GM21825 (cell line): Measurements from ENCODE around the gene FAM118A.
"Not testable (repeated sequence)": the region's sequence is repeated elsewhere in the genome, so short reads cannot be mapped to it uniquely, and the experiment has no call there.

Experiments
- ATAC-seq: cut with Tn5 transposase; IDR thresholded peaks from one replicate; pipeline ENCODE4 v1.9.1; 2021; ENCODE audit warnings: mild to moderate bottlenecking, moderate library complexity; ENCODE audit not compliant: unreplicated experiment

Gene FAM118A

DNA sequence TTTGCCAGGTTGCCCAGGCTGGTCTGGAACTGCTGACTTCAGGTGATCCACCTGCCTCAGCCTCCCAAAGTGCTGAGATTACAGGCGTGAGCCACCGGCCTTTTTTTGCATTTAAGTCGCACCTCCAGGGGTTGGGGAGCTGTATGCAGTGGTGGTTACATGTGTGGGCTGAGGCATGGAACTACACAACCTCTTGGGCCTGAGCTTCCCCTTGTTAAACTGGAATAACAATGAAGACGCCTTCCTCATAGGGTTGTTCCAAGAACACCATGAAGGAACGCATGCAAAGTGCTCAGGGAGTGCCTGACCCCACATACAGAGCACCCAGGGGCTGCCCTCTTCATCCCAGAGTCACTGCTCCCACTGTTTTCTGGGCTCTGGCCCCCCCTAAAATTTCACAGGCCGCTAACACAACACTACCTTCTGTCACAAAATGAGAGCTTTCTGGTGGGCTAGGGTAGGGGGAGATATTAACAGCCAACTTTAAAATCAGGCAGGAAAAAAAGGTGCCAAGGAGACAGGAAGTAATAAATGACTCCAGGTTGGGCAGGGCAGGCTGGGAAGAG is 1.3 kb upstream of the FAM118A start:
- ATAC-seq: no peak

DNA sequence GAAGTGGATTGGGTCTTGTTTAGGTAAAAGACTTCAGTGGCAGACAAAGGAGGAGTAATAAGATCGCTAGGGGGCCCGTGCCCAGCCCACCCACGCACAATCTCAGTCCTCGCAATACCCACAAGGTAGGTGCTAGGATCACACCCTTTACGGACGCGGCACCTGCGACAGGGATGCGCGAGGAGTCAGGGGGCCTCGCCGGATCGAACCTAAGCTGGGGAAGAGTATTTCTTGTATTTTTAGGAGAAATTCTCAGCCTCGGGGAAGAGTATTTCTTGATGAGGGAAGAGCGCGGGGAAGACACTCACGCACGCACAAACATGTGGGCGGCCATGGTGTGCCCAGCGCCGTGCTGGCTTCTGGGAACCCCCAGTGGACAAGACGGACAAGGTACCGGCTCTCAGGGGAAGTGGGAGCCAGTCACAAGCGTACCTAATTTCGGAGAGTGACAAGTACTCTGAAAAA is 745 bp upstream of the FAM118A start:
- no peak for ATAC-seq

DNA sequence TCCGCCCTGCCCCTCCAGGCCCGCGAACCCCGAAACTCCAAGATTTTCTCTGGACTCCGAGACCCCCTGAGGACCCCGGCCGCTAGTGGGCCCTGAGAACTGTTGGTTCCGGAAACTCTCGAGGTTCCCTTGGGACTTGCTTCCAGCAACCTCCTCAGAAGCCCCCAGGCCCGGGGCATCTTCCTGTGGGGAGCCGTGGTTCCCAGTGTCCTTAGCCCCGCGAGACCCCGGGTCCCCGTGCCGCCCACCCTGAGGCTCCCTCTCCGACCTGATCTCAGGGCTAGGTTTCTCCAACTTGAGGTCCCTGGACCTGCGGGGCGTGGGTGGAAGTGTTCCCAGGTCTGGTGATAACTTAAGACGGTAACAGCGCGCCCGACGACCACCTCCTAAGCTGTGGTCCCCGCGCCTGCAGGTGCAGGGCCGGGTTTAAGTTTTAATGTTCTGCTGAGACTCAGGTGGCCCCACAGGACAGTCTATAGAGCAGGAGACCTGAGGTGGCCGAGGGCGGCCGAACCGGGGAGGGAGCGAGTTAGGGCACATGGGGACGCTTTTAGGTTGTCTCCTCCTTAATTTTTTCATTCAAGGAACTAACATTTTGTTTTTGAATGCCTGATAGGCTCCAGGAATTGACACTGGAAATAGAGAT is 720 bp downstream of the FAM118A start:
- peak; percentile 1 for ATAC-seq

DNA sequence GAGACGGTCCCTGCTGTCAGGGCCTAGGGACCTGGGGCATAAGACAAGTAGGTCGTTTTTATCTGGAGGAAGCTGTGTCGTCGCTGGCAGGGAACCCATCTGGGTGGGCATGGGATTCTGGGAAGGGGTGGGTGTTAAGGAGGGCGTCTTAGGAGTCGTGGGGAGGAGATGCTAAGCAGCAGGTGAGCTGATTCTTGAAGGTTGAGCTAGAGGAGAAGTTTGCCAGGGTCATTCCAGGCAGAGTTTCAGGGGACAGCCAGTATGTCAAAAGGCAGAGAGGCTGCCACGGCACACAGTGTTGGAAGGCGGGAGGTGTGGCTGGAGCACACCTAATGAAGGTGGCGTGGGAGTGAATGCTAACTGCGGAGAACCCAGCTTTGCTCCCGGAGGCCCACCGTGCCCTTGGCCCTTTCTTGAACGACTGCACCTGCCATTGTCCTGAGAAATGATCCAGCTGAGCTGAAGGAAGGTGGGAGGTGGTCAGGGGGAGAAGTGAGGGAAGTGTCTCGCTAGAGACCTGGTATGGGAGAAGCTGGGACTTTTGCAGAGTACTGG is 1.3 kb downstream of the FAM118A start:
- ATAC-seq: no peak

DNA sequence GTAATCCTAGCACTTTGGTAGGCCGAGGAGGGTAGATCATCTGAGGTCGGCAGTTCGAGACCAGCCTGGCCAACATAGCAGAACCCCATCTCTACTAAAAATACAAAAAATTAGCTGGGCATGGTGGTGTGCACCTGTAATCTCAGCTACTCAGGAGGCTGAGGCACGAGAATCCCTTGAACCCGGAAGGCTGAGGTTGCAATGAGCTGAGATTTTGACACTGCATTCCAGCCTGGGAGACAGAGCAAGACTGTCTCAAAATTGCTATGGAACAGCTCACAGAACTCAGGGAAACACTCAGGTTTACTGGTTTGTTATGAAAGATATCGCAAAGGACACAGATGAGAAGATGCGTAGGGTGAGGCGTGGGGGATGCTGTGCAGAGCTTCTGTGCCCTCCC is 2.7 kb downstream of the FAM118A start:
- no peak for ATAC-seq

DNA sequence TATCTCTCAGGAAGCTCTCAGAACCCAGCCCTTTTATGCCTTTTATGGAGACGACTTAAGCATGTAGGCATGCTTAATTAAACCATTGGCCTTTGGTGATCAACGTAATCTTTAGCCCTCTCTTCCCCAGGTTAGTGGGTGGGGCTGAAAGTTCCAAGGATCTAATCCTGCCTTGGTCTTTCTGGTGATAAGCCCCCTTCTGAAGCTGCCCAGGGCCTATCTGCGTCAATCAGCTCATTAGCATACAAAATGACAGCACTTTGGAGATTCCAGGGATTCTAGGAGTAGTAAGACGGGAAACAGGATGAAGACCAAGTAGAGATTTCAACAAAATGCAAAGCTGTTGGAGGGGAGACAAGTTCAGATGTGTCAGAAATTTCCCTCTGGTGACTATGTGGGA is 3.1 kb downstream of the FAM118A start:
- ATAC-seq: no peak

DNA sequence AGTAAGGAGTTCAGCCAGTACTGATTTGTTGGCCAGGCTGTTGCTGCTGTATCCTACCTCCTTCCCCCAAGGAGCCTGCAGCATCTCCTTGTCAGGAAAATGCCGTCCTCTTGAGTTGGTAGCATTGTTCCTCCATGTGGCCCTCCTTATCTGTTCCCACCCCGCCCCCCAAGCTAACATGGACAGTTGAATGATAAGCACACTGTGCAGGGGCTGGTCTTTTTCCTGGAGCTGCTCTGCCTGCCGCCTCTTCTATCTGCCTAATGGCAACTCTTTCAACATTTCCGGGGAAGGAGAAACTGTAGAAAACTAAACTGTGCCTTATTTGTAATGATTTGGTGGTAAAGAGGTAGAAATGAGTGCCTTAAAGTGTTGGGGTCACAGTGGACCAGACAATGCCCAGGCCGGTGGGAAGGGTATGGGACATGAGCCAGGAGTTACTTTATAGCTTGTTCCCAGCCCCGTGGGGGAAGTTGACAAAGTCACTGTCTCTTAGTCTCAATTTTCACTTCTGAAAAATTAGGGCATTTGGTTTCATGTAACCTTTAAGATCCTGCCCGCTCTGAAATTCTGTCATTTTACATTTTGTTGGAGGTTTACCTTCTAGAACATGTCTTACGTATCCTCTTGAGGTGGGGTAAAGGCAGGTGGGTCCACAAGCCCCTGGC is 4.5 kb downstream of the FAM118A start:
- no peak for ATAC-seq

DNA sequence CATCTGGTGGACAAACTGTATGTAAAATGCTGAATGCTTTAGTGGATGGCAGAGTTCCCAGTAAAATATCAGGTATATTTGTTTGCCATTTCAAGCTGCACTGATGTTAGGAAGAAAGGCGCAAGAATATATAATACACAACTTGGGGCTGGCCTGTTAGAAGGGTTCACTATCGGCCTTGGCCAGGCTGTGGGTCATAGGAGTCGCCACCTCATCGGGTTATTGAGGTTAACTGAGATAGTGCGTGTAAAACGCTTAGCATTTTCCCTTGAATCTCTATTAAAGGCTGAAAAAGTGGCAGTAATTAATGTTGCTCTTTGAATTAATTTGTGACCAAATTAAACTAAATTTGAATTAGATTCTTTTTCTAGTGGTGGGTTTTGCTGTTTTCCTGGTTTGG is 5.1 kb downstream of the FAM118A start:
- ATAC-seq: no peak

DNA sequence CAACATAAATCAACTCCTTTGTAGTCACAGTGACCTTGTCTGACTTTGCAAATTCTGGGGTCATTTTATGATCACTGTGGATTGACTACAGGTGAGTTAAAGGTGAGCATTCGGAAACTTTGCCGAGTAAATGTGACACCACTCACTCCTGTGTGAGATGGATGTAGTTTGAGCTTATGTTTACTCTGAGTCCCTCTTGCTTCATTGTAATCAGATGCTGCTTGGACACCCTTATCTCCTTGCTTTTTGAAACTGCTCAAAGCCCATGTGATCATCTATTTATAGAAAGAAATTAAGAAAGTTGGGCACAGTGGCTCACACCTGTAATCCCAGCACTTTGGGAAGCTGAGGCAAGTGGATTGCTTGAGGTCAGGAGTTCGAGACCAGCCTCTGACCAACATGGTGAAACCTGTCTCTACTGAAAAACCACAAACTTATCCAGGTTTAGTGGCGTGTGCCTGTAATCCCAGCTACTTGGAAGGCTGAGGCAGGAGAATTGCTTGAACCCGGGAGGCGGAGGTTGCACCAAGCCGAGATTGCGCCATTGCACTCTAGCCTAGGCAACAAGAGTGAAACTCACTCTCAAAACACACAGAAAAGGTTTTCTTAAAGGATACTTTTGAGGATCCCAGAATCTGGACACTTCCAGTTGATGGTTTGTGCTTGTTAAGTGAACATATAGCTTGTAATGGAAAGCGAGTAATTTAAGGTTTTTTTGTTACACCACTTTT is 7.2 kb downstream of the FAM118A start:
- ATAC-seq: no peak

DNA sequence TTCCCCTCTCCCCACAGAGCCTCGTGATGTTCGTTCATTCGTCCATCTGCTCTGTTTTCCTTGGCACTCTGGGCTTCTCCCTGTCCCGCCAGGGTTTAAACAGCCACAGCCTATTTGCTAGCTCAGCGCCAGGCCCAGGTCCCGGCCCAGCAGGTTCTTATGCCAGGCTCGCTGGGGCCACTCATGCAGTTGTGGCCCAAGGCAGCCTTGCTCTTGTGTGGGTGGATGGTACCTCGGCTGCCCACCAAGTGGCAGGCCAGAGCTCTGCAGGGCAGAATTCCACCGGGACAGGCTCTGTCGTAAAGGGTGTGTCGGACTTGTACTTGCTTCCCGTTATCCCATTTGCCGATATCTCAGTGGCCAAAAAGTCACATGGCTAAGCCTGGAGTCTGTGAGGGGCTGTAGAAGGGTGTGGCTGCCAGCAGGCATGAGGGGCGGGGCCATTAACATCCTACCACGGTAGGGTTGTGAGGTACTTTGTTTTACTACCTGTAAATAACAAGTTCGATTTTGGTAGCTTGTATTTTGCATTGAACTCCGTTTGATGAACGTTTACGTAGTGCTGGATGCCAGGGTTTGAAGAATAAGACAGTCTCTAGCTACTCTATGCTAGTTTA is 7.9 kb downstream of the FAM118A start:
- no peak for ATAC-seq

DNA sequence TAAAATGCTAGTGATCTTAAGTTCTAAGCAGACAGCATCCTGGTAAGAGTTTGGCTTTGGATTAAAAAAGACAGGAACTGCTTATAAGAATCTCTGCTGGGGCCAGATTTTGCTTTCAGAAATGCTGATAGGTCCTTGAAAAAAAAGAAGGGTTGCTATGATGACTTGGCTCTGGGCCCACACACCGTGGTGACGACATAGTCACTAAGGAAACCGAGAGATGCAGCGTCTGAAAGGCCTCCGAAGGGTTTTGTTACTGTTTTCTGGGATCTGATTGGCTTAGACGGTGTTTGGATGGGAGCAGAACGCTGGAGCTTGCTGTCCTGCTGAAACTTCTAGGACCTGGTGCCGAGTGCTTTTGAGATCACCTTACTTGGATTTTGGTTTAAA is 8.4 kb downstream of the FAM118A start:
- ATAC-seq: peak; percentile 50

DNA sequence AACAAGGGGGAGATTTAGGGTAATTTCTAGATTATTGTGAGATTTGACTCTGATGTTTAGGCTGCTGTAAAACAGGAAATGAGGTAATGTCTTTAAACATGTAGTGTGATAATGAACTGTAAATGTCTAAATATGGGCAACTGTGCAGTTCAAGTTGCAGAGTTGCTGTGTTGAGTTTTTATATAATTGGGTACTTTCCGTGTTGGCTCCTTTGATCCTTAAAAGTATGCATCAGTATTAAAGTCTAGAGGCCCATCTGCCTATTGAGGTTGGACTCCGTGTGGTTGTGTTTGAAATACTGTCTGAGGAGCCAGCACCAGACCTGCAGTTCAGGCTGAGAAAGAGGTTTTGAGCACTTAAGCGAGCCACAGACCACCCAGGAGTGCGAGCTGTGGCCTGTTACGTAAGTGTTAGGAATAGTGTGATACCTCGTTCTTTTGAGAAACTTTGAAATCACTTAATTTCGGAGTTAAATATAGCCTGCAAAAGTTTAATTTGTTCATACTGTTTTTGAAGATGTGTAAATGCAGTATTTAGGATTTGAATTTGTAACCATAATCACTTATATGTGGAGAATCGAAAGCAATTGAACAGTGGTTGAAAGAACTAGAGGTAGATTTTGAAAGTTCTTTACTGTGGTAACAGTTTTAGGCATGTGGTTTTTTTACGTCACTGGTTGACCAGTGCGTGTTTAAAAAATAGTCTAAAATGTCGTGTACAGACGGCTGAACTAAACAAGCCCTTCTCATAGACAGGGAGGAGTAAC is 9.0 kb downstream of the FAM118A start:
- ATAC-seq: no peak

DNA sequence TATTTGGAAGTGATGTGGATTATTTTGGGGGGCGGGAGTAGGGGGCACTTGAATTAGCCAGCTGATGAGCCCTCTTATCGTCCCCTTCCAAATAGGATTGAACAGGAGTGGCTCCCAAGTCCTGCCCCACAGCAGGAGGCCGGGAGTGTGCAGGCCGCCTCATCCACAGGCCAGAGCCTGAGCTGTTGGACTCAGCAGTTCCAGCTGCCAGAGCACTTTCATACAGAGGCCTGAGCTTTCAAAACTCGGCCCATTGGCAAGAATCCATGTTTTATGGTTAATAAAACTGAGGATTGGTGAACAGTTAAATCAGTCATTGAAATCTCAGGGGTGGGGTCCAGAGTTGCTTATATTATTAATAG is 9.6 kb downstream of the FAM118A start:
- no peak for ATAC-seq

DNA sequence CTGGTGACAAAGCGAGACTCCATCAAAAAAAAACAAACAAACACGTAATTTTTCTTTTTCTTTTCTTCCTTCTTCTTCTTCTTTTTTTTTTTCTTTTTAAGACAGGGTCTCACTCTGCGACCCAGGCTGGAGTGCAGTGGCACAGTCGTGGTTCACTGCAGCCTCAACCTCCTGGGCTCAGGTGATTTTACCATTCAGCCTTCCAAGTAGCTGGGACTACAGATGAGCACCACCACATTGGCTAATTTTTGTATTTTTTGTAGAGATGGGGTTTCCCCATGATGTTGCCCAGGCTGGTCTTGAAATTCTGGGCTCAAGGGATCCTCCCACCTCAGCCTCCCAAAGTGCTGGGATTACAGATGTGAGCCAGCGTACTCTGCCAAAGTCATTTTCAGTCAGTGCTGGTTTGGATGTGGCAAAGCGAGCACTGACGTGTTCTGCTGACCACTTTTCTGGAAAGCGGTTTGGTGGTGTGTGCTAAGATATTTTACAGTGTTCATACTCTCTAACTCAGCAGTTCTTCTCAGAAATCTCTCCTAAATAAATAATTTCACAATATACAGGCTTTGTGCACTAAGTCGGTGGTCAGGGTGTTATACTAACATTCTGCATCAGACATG is 10.7 kb downstream of the FAM118A start:
- no peak for ATAC-seq

DNA sequence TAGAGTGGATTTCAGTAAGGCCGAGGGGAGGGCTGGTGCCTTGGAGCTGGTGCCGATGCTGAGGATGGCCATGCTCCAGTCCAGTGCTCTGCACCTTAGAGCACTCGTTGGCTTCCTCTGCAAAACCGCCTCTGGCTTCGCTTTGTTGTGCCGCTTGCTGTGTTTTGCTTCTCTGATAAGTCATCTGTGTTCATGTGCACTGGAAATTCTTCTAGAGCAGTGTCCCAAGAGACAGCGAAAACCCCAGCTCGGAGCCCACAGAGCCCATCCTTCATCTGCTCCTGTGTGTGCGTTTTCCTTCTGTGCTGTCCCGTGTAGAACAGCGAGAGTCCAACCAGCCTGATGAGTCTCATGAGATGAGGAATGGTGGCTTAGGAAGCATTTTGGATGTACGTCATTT is 12.1 kb downstream of the FAM118A start:
- no peak for ATAC-seq

DNA sequence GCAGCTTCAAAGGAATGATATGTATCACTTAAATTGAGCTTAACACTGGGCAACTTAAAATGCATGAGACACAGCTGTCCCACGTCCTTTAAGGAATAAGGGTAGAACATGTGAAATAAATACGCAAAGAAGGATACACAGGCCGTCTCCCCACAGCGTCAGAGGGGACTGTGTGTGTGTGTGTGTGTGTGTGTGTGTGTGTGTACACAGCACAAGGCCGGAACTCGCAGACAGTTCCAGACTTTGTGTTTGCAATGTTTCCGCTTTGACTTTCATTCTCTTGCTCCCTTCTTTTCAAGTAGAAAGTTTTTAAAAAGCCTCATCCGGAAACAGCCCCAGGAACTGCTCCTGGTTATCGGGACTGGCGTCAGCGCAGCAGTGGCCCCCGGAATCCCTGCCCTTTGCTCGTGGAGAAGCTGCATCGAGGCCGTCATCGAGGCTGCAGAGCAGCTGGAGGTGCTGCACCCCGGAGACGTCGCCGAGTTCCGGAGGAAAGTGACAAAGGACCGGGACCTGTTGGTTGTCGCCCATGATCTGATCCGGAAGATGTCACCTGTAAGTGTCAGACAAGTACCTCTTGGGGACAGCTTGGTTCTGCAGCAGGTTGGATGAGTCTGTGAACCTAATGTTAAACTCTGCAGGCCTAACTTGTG is 13.3 kb downstream of the FAM118A start:
- no peak for ATAC-seq

DNA sequence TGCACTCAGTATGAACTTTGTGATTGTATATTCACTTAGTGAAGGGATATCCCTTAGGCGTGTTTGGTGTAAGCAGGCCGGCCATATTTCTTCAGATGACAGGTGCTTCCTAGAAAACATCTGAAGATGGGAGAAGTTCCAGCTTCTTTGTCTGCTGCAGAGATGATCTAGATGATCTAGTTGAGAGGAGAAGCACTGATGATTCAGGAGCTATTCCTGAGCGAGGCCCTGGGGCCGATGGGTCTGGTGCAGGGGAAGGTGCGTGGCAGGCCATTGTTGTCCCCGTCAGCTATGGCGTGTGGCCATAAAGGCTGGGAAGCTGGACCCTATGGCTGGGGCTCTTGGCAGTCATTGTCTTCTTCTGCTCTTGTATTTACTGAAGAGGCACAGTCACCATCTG is 14.0 kb downstream of the FAM118A start:
- no peak for ATAC-seq

DNA sequence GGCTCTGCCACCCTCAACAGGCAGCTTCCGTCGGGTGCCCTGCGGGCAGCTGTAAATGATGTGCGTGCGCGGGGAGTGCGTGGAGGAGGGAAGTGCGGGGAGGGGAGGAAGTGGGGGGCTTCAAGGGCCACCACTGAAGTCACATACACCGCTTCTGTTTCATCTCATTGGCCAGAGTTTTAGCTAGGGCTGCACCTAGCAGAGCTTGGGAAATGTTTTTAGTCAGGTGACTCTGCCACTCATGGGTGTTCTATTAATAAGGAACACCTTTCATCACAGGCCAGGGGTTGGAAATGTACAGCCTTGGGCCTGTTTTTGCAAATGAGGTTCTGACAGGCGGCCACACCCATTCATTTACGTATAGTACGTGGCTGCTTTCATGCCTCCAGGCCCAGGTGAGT is 14.6 kb downstream of the FAM118A start:
- no peak for ATAC-seq

DNA sequence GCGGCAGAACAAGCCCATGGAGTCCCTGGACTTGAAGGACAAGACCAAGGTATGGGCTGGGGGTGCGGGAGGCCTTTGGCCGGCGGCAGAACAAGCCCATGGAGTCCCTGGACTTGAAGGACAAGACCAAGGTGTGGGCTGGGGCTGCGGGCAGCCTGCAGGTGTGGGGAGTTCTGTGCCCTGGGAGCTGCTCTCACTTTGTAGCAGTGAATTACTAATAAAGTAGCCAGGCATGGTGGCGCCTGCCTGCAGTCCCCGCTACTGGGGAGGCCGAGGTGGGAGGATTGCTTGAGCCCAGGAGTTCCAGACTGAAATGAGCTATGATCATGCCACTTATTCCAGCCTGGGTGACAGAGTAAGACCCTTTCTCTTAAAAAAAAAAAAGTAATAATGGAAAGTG is 18.5 kb downstream of the FAM118A start:
- not testable (repeated sequence) for ATAC-seq
